ENCODE data around the gene SLC35E1.

The SLC35E1 gene

GRCh38 chr19:16604615-16605014 lies 32.4 kb upstream of the SLC35E1 start:
- Histone ChIP-seq H4K20me1 (ENCODE audit: insufficient read depth) (peaks cover 16% of the 10 kb centered on the region), H3K79me2 (ENCODE audit: insufficient read depth, low read depth) (peaks cover 99% of the 10 kb centered on the region)
- no peak for TF ChIP-seq CTCF (conservative IDR thresholded peaks at IDR 0.05; ENCODE audit: low read depth, low read length)

DNA sequence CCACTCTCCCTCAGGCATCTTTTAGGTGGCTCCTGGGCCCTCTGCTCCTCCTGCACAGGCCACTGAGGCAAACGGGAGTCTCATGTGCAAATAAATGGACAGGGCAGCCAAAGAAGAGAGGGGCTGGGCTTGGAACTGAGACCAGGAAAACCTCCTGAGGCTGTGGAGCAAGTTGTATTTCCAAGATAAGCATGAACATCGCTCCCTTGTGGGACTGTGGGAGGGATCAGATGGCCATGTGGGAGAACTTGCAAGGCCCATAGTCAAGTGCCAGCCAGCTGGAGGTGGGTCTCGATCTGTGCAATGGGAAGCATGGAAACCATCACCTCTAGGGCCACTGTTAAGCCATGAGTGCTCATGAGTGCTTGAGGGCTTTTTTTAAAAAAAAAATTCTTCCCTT lies 30.9 kb upstream of the SLC35E1 start:
- H3K4me1 ChIP-seq (ENCODE audit: low read depth, poor library complexity, severe bottlenecking), result peaks cover 91% of the 10 kb centered on the region
- H3K27ac ChIP-seq, result no peak overlapping the region
- no peak for TF ChIP-seq CTCF (conservative IDR thresholded peaks at IDR 0.05; ENCODE audit: low read depth, low read length)
- H2AFZ ChIP-seq (ENCODE audit: low read depth), result no peak overlapping the region
- H3K79me2 ChIP-seq (ENCODE audit: insufficient read depth, low read depth), result peaks cover 99% of the 10 kb centered on the region
- H3K4me3 ChIP-seq (IDR thresholded peaks at IDR 0.05; ENCODE audit: insufficient read depth, low read depth, low read length), result no peak overlapping the region
- H3K4me2 ChIP-seq, result no peak overlapping the region
- no peaks in the 10 kb centered on the region for H3K36me3 ChIP-seq (ENCODE audit: insufficient read depth)
- no peaks in the 10 kb centered on the region for H3K27me3 ChIP-seq (ENCODE audit: insufficient read depth, low read depth)
- H4K20me1 ChIP-seq (ENCODE audit: insufficient read depth), result peaks cover 16% of the 10 kb centered on the region
- H3K9ac ChIP-seq, result no peak overlapping the region

More at GRCh38 chr19:16604615-16605014, 32.4 kb upstream of the SLC35E1 start:
- no peak overlapping the region for H3K27ac ChIP-seq
- H3K4me1 ChIP-seq (ENCODE audit: low read depth, poor library complexity, severe bottlenecking), result peaks cover 93% of the 10 kb centered on the region
- no peak overlapping the region for H3K9ac ChIP-seq
- no peaks in the 10 kb centered on the region for H3K27me3 ChIP-seq (ENCODE audit: insufficient read depth, low read depth)
- no peaks in the 10 kb centered on the region for H3K36me3 ChIP-seq (ENCODE audit: insufficient read depth)
- no peak overlapping the region for H2AFZ ChIP-seq (ENCODE audit: low read depth)
- H3K4me3 ChIP-seq (IDR thresholded peaks at IDR 0.05; ENCODE audit: insufficient read depth, low read depth, low read length), result no peak overlapping the region
- H3K4me2 ChIP-seq, result no peak overlapping the region; the same call in 1 of the 2 replicates

- Histone ChIP-seq H4K20me1 (ENCODE audit: insufficient read depth) (peaks cover 16% of the 10 kb centered on the region; the same call in 1 of the 2 replicates), H2AFZ (ENCODE audit: low read depth) (no peak overlapping the region), H3K79me2 (ENCODE audit: insufficient read depth, low read depth) (peaks cover 100% of the 10 kb centered on the region), H3K4me3 (IDR thresholded peaks at IDR 0.05; ENCODE audit: insufficient read depth, low read depth, low read length) (no peak overlapping the region), H3K4me2 (no peak overlapping the region), H3K27ac (no peak overlapping the region), H3K36me3 (ENCODE audit: insufficient read depth) (no peaks in the 10 kb centered on the region), H3K27me3 (ENCODE audit: insufficient read depth, low read depth) (no peaks in the 10 kb centered on the region), H3K4me1 (ENCODE audit: low read depth, poor library complexity, severe bottlenecking) (peaks cover 91% of the 10 kb centered on the region), H3K9ac (no peak overlapping the region)
- TF ChIP-seq CTCF (conservative IDR thresholded peaks at IDR 0.05; ENCODE audit: low read depth, low read length), result no peak
These were observed 29.3 kb upstream of the SLC35E1 start for GRCh38 chr19:16601378-16602052.

DNA sequence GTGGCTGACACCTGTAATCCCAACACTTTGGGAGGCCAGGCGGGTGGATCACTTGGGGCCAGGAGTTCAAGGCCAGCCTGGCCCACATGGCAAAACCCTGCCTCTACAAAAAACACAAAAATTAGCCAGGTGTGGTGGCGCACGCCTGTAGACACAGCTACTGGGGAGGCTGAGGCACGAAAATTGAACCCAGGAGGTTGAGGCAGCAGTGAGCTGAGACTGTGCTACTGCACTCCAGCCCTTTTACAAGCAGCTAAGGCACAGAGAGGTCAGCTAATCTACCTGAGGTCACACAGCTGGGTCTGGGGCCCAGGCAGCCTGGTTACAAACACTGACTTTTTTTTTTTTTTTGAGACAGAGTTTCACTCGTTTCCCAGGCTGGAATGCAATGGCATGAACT lies 28.6 kb upstream of the SLC35E1 start:
- Histone ChIP-seq H3K4me3 (IDR thresholded peaks at IDR 0.05; ENCODE audit: insufficient read depth, low read depth, low read length) (no peak overlapping the region), H3K36me3 (ENCODE audit: insufficient read depth) (no peaks in the 10 kb centered on the region), H4K20me1 (ENCODE audit: insufficient read depth) (peaks cover 16% of the 10 kb centered on the region; the same call in 1 of the 2 replicates), H3K27ac (no peak overlapping the region), H3K4me1 (ENCODE audit: low read depth, poor library complexity, severe bottlenecking) (peaks cover 91% of the 10 kb centered on the region), H3K79me2 (ENCODE audit: insufficient read depth, low read depth) (peaks cover 100% of the 10 kb centered on the region), H2AFZ (ENCODE audit: low read depth) (no peak overlapping the region), H3K4me2 (0 out of 2 replicates have a peak overlapping the region, but pooled peaks have one; percentile 9), H3K9ac (no peak overlapping the region), H3K27me3 (ENCODE audit: insufficient read depth, low read depth) (no peaks in the 10 kb centered on the region)
- no peak for TF ChIP-seq CTCF (conservative IDR thresholded peaks at IDR 0.05; ENCODE audit: low read depth, low read length)
